Measurements from ENCODE around the gene CHST3.

DNA sequence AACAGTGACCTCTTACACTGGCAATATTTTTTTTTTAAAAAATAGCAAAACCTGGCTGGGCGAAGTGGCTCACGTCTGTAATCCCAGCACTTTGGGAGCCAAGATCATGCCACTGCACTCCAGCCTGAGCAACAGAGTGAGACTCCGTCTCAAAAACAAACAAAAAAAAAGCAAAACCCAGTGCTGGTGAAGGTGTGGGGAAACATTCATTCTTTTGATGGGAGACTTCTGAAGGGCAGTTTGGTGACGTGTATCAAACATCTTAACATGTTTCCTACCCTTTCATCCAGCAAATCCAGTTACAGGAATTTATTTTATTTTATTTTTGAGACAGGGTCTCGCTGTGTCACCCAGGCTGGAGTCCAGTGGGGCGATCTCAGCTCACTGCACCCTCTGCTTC, 58.0 kb downstream of the CHST3 start:
- TF ChIP-seq, protein P1, sequence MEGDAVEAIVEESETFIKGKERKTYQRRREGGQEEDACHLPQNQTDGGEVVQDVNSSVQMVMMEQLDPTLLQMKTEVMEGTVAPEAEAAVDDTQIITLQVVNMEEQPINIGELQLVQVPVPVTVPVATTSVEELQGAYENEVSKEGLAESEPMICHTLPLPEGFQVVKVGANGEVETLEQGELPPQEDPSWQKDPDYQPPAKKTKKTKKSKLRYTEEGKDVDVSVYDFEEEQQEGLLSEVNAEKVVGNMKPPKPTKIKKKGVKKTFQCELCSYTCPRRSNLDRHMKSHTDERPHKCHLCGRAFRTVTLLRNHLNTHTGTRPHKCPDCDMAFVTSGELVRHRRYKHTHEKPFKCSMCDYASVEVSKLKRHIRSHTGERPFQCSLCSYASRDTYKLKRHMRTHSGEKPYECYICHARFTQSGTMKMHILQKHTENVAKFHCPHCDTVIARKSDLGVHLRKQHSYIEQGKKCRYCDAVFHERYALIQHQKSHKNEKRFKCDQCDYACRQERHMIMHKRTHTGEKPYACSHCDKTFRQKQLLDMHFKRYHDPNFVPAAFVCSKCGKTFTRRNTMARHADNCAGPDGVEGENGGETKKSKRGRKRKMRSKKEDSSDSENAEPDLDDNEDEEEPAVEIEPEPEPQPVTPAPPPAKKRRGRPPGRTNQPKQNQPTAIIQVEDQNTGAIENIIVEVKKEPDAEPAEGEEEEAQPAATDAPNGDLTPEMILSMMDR (IDR thresholded peaks at IDR 0.05; ENCODE audit: poor library complexity, severe bottlenecking): no peak
- no peak for TF ChIP-seq POLR2AphosphoS5 (IDR thresholded peaks at IDR 0.05)
- no peak for TF ChIP-seq EZH2 (IDR thresholded peaks at IDR 0.05; ENCODE audit: borderline replicate concordance, insufficient read depth, low read length, poor library complexity, severe bottlenecking)
- TF ChIP-seq RAD21 (conservative IDR thresholded peaks at IDR 0.05): no peak
- no peak for TF ChIP-seq EP300 (conservative IDR thresholded peaks at IDR 0.05; ENCODE audit: poor library complexity, severe bottlenecking)
- no peak for TF ChIP-seq MXI1 (conservative IDR thresholded peaks at IDR 0.05; ENCODE audit: poor library complexity, severe bottlenecking)
